GM12892 (cell line): Measurements from ENCODE around the gene NPHS2.

Experiments
- DNase-seq: peaks from one replicate; pipeline ENCODE4 v3.0.0; 2011; ENCODE audit not compliant: insufficient read length
- FAIRE-seq: peaks from 2 replicates; lab custom pipeline; 2011; peaks lifted over from hg19 to GRCh38; lab: Jason Lieb, UNC
- POLR2A ChIP-seq: IDR thresholded peaks from 2 replicates; pipeline ENCODE4 v1.6.1; 2011; ENCODE audit warnings: low read depth, low read length, control low read depth
- POLR2AphosphoS5 ChIP-seq: IDR thresholded peaks from 2 replicates; pipeline ENCODE4 v1.6.1; 2011; ENCODE audit warnings: low read depth, low read length, control low read depth
- TAF1 ChIP-seq: IDR thresholded peaks from 2 replicates; pipeline ENCODE4 v1.6.1; 2011; ENCODE audit warnings: low read depth, mild to moderate bottlenecking, control low read depth, low read length, borderline replicate concordance

NPHS2 gene

DNA sequence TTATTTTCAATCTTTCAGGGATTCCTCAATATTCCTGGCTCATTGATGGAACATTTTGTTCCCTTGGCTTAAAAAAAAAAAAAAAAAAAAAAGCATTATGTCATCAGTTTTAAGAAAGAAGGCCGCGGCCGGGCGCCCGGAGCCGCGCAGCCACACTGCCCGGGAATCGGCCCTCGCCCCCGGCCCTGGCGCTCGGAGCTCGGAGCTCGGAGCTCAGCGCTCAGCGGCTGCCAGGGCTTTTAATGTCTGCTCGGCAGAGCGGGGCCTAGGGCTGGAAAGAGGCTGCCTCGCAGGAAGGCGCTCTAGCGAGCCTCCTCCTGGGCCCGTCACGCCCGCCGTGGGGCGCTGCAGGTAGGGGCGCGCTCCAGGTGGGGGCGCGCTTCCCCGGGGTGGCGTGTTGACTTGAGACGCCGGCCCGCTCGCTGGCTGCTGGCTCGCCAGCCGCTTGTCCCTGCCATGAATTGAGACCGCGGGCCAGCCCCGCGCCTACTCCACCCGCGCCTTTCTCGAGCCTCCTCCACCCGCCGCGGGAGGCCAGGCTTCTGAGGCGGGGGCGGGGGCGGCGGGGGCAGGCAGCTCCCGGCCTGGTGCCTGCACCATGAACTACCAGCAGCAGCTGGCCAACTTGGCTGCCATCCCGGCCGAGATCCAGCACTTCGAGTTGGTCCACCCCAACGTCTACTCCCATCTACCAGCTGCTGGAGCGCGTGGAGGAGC, 10.5 kb upstream of the NPHS2 start:
- no peak for TF ChIP-seq POLR2A
- no peak for TF ChIP-seq TAF1
- no peak for TF ChIP-seq POLR2AphosphoS5
- DNase-seq: no peak
- no peak for FAIRE-seq

DNA sequence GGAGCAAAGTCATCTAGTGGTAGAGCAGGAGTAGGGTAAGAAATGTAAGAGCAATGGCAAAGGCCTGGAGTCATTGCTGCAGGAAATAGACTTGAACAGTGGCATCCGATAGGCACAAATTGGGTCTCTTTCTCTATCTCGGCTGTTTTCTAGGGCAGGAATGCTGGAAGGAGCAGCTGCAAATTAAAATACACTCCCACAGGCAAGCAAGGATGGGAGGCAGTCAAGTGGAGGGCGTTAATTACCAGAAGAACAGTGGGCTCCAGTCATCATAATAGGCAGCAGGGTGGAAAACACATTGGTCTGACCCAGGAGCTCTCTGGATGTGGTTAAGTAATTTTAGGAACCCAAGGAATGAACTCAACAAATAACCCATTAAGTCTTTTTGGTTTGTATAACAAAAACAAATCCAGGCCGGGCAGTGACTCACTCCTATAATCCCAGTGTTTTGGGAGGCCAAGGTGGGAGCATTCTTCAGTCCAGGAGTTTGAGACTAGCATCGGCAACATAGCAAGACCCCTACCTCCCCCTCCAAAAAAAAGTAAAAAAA, 8.1 kb upstream of the NPHS2 start:
- DNase-seq (no peak), FAIRE-seq (no peak)
- TF ChIP-seq POLR2AphosphoS5 (no peak), TAF1 (no peak), POLR2A (no peak)

- FAIRE-seq (no peak), DNase-seq (no peak)
- TF ChIP-seq TAF1: no peak
- no peak for TF ChIP-seq POLR2AphosphoS5
- no peak for TF ChIP-seq POLR2A
These were observed 761 bp upstream of the NPHS2 start for GRCh38 chr1:179576509-179576908.

GRCh38 chr1:179558078-179558477, 17.7 kb downstream of the NPHS2 start:
- no peak for DNase-seq
- FAIRE-seq: no peak
- TF ChIP-seq POLR2A: no peak
- no peak for TF ChIP-seq TAF1
- no peak for TF ChIP-seq POLR2AphosphoS5

- FAIRE-seq: no peak
- no peak for DNase-seq
- TF ChIP-seq TAF1 (no peak), POLR2AphosphoS5 (no peak), POLR2A (no peak)
These were observed 21.3 kb downstream of the NPHS2 start for GRCh38 chr1:179554427-179554826.

DNA sequence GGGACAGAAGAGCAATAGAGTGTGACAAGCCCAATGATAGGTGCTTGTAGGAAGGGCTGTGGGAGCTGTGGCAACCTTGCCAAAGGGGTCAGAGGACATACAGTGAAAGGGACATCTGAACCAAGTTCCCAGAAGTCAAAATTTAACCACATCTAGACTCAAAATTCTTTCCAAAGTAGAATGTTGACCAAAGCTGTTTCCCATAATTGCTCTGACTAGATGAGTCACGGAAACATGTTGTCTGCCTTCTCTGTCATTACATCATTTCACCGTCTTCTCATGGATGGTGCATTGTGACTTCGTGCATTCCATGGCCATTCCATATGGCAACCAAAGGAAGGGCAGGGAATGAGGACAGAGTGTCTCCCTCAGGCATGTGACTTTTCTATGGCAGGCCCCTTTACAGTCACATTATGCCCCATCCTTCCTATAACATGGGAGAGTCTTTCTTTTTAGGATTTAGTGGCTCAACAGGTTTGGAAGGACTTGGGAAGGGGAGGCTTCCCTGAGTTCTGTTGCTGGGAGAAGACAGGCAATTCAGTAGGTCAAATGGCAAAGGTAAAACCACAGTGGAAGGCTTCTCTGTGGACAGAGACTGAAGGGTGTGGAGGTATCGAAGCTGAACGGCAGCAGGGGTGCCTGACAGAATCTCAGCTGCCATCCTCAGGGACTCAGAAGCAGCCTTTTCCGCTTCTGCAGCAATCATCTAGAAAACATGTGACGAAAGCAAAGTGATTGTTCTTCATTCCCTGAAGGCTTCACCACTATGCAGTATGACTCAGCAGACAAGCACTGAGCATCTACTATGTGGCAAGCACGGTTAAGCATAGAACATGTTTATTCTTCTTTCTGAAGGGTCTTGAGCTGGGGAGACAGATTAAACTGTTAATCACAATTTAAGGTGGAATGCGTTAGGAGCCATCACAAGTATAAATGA, 24.7 kb downstream of the NPHS2 start:
- FAIRE-seq (no peak), DNase-seq (no peak)
- TF ChIP-seq TAF1 (no peak), POLR2AphosphoS5 (no peak), POLR2A (no peak)

DNA sequence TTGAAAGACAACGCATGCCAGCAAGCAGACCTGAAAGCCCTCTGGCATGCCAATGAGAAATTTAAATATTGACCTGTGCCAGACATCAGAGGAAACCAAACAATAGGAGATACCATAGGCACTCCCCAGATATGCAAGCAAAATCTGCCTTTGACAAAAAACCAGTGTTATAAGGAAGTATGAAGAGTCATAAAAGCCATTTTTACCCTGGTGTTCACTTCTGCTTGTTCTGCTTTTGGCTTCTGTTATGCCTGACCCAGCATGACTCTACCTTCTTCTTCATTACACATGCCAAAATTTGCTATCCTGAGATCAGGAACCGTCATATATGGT, 26.4 kb downstream of the NPHS2 start:
- no peak for DNase-seq
- TF ChIP-seq TAF1 (no peak), POLR2AphosphoS5 (no peak), POLR2A (no peak)
- no peak for FAIRE-seq

DNA sequence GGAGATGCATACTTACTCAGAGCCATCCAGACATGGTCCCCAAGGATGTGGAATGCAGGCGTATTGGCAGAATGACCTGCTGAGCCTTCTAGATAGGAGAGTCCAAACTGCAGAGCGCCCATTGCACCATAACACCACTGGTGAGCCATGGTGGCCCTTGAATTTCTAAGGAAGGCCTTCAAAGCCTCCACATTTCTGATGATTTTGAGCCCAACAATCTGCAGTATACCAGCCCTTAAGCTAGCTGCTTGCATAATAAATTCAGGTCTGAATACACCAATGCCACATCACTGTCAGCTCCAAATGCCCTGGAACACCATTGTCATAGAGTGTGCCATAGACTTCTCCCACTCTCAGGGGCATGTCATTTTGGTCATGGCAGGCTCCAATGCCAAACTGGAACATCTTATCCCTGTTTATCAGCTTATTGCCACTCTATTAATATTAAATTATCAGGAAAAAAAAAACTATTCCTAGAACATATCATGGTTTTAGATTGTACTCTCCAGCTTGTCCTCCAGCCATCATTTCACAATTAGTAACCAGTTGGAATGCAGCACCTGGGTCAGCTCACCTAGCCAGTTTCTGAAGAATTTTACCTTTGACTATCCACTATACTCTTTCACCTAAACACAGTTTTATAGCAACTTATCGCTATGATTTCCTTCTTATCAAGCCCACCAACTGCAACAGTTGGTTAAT, 26.9 kb downstream of the NPHS2 start:
- DNase-seq: no peak
- TF ChIP-seq POLR2A (no peak), TAF1 (no peak), POLR2AphosphoS5 (no peak)
- no peak for FAIRE-seq

GRCh38 chr1:179547021-179547535, 28.7 kb downstream of the NPHS2 start:
- no peak for DNase-seq
- FAIRE-seq: no peak
- no peak for TF ChIP-seq TAF1
- no peak for TF ChIP-seq POLR2A
- no peak for TF ChIP-seq POLR2AphosphoS5

DNA sequence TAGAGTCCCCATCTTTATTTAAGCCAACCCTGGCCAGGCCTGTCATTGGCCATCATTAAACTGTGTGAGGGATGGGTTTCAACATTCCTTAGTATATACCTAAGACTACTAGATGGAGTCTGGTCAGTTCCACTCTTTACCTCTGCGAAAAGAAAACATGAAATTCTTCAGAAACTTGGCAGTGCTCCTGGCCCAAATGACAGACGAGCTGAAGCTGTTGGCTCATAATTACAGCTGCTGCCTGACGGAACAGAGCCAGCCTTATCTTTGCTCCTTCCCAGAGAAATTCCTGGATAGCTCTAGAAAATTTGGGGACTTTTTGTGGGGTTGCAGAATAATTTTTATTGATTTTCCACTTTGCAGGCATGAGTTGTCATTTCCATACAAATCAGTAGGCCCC, 30.4 kb downstream of the NPHS2 start:
- DNase-seq: no peak
- no peak for FAIRE-seq
- TF ChIP-seq POLR2AphosphoS5: no peak

- FAIRE-seq (no peak), DNase-seq (no peak)
- TF ChIP-seq POLR2A (no peak), TAF1 (no peak), POLR2AphosphoS5 (no peak)
These were observed 34.0 kb downstream of the NPHS2 start for GRCh38 chr1:179541774-179542173.
